Activated effector memory CD4-positive, alpha-beta T cell treated with Interleukin-2 at 50 U/mL for 16 hours (primary cell): Measurements from ENCODE around the gene ANKH.
A peak's percentile ranks its signal among the peaks of the same experiment; 100 is the strongest.

ENCODE experiments used
- DNase-seq: peaks from one replicate; pipeline ENCODE4 v3.0.0-alpha.2; 2020

The ANKH gene

GRCh38 chr5:14678773-14679334 is 192.7 kb downstream of the ANKH start:
- DNase-seq: no peak

- DNase-seq: peak; percentile 21
These were observed 195.3 kb downstream of the ANKH start for GRCh38 chr5:14676320-14676719.

GRCh38 chr5:14675865-14676300 is 195.7 kb downstream of the ANKH start:
- no peak for DNase-seq

GRCh38 chr5:14674983-14675854 is 196.4 kb downstream of the ANKH start:
- DNase-seq: no peak

GRCh38 chr5:14673443-14673842 is 198.1 kb downstream of the ANKH start:
- no peak for DNase-seq

- no peak for DNase-seq
These were observed 198.8 kb downstream of the ANKH start for GRCh38 chr5:14672484-14673394.

GRCh38 chr5:14672082-14672481 is 199.5 kb downstream of the ANKH start:
- DNase-seq: no peak

GRCh38 chr5:14671414-14671813 is 200.2 kb downstream of the ANKH start:
- DNase-seq: no peak

- DNase-seq: no peak
These were observed 201.6 kb downstream of the ANKH start for GRCh38 chr5:14669975-14670374.

- no peak for DNase-seq
These were observed 202.2 kb downstream of the ANKH start for GRCh38 chr5:14669415-14669814.

- peak; percentile 13 for DNase-seq
These were observed 203.4 kb downstream of the ANKH start for GRCh38 chr5:14668181-14668591.

GRCh38 chr5:14667770-14668169 is 203.8 kb downstream of the ANKH start:
- no peak for DNase-seq

GRCh38 chr5:14667290-14667689 is 204.3 kb downstream of the ANKH start:
- no peak for DNase-seq

GRCh38 chr5:14666357-14666756 is 205.2 kb downstream of the ANKH start:
- DNase-seq: no peak

- peak; percentile 35 for DNase-seq
These were observed 205.6 kb downstream of the ANKH start for GRCh38 chr5:14665949-14666348.

GRCh38 chr5:14665101-14665822 is 206.3 kb downstream of the ANKH start:
- DNase-seq: no peak

GRCh38 chr5:14664270-14665100 is 207.1 kb downstream of the ANKH start, which contains the start of gene OTULIN:
OTULIN (plus strand) TSS chr5:14664718; CDS start chr5:14664826, 108 bp downstream.
- peak; percentile 73 for DNase-seq

- no peak for DNase-seq
These were observed 207.8 kb downstream of the ANKH start for GRCh38 chr5:14663734-14664269.

GRCh38 chr5:14662721-14663260 is 208.8 kb downstream of the ANKH start:
- DNase-seq: no peak

- DNase-seq: no peak
These were observed 210.7 kb downstream of the ANKH start for GRCh38 chr5:14660833-14661232.
